Heart right ventricle (tissue), 16 donors: ENCODE data around the gene MVP. TPM values are rescaled to one million over a fixed set of nuclear protein-coding genes. Genes with fewer than 3 reads are reported as not detected.

Experiments
- ATAC-seq, 8 donors: fragments of 200-7000 bp; cut with Tn5 transposase; one replicate each; pipeline ENCODE4 v1.9.1; 2020; ENCODE audit warnings: mild to moderate bottlenecking in 8 of 8, moderate library complexity in 8 of 8, moderate number of reproducible peaks in 1 of 8
- DNase-seq, 2 donors: peaks; one replicate each; pipeline ENCODE4 v3.0.0-alpha.2; 2020
- H3K27ac ChIP-seq, 10 donors: fragments of 200-600 bp; sonication (generic) in 2 of 10; one replicate each; pipeline versions ENCODE4 v1.5.0 to v1.8.0; 2020 to 2022; ENCODE audit warnings: mild to moderate bottlenecking in 3 of 10
- H3K27me3 ChIP-seq, 7 donors: fragments of 200-600 bp; one replicate each; pipeline ENCODE4 v1.8.0; 2021 to 2022; ENCODE audit warnings: mild to moderate bottlenecking in 2 of 7
- H3K36me3 ChIP-seq, 9 donors: fragments of 200-600 bp; sonication (generic) in 1 of 9; one replicate each; pipeline versions ENCODE4 v1.5.0 to v1.8.0; 2020 to 2022; ENCODE audit warnings: mild to moderate bottlenecking in 2 of 9
- H3K4me1 ChIP-seq, 9 donors: fragments of 200-600 bp; sonication (generic) in 1 of 9; one replicate each; pipeline versions ENCODE4 v1.5.0 to v1.8.0; 2020 to 2022; ENCODE audit warnings: mild to moderate bottlenecking in 4 of 9
- H3K4me3 ChIP-seq, 10 donors: fragments of 200-600 bp; sonication (generic) in 2 of 10; one replicate each; pipeline versions ENCODE4 v1.5.0 to v1.8.0; 2020 to 2022; ENCODE audit warnings: mild to moderate bottlenecking in 7 of 10, moderate library complexity in 2 of 10
- H3K9me3 ChIP-seq, 11 donors: fragments of 200-600 bp in 10 of 11; sonication (generic) in 2 of 11; one replicate each; pipeline versions ENCODE4 v1.5.0 to v1.8.0; 2013 to 2022; ENCODE audit warnings: mild to moderate bottlenecking in 2 of 11, control low read depth in 1 of 11, moderate library complexity in 1 of 11
- CTCF ChIP-seq, 9 donors: fragments of 200-600 bp; sonication (generic) in 2 of 9; IDR thresholded peaks; one replicate each; pipeline versions ENCODE4 v1.5.0 to v1.8.0; 2021 to 2022; ENCODE audit warnings: antibody characterized with exemption in 9 of 9, mild to moderate bottlenecking in 5 of 9, moderate library complexity in 1 of 9
- WGBS, 2 donors: extraction: QIAGEN DNeasy Blood & Tissue Kit; methylation state at CpG; one replicate each; pipeline ENCODE4 v1.1.7; 2013; ENCODE audit warnings: inconsistent platforms in 1 of 2; 5-methylcytosine and 5-hydroxymethylcytosine counted together
- intact Hi-C, 10 donors: fragments of 100-400 bp; cut with DNase I; formaldehyde crosslinking; loops; one replicate each; pipeline versions ENCODE4 v1.11.1 to v1.14.2; 2022
- polyA plus RNA-seq, 2 donors: library from polyadenylated mRNA; stranded (reverse); fragments of 200-250 nt; gene quantifications; one replicate each; pipeline ENCODE4 v1.2.3, GENCODE V29; 2013
- total RNA-seq, 10 donors: library from RNA; stranded (reverse); fragmentation: NEBNext Ultra II Directional in 3 of 10; extraction: Animal tissue kit (Norgen Biotek cat#: 25700) in 3 of 10; gene quantifications; one replicate each; pipeline versions ENCODE4 v1.2.1 to v1.2.4, GENCODE V29; 2021 to 2023
- donor health status: Arrhythmogenic right ventricular cardiomyopathy.
- donor health status: ischemic (EF 13 %, LVEDD 7.1; RV severe dilation, severe dysfunction).
- donor health status: healthy with polysubstance abuse.
- donor health status: DM: no; HTN: yes; CAD: no.
- donor health status: DM: no; HTN: no; CAD: no.
- donor health status: ischemic (EF 25% LVEDD 6.9; RV normal size, moderate dysfunction).
- donor health status: ischemic (EF 25% LVEDD 5.7; RV mildly dilated, moderate dysfunction).
- donor health status: healthy.
- donor health status: DM: yes; HTN: yes; CAD: no.
- donor health status: Ischemic cardiomyopathy.
- donor health status: ischemic (EF 35%, LVEDD 5.7; RV mildly dilated, moderate dysfunction).
- donor health status: nonischemic (EF 11% LVEDD 7.7; RV severe dilation, severe dysfunction).
- donor health status: DM: yes; HTN: yes; CAD: no.
- donor health status: PGD.
- donor health status: ischemic (EF 29% LVEDD 5.4; RV normal size, mild dysfunction).
- donor health status: nonischemic (EF 23%, LVEDD 6.1; RV moderate dilation, normal function).

Gene MVP
- total and polyA plus RNA-seq, 12 donors: 24.5 to 122 (median 42.7) TPM

- peak overlapping the region in 8 of 10 donors; percentile 7 to 42 (median 22) for H3K4me3 ChIP-seq
- no peak overlapping the region for H3K27ac ChIP-seq
- DNase-seq (no peak), ATAC-seq (no peak)
- no peak for TF ChIP-seq CTCF (IDR thresholded peaks at IDR 0.05)
- 7 to 8% methylated on average over 44 to 45 of the region's 45 CpGs for WGBS, 2 donors
- no peaks in the 10 kb centered on the region for H3K36me3 ChIP-seq
- H3K4me1 ChIP-seq: peaks cover 0 to 12% (median 0%) of the 10 kb centered on the region in 9 donors
- intact Hi-C loops: no loop called here
- no peaks in the 10 kb centered on the region for H3K9me3 ChIP-seq
- peaks cover 3 to 52% (median 50%) of the 10 kb centered on the region in 7 donors for H3K27me3 ChIP-seq
Measured at GRCh38 chr16:29876594-29877249, 56.5 kb downstream of the MVP start.

GRCh38 chr16:29877266-29877961 lies 57.2 kb downstream of the MVP start:
- Histone ChIP-seq H3K36me3 (no peaks in the 10 kb centered on the region), H3K9me3 (no peaks in the 10 kb centered on the region), H3K4me1 (peaks cover 0 to 12% (median 0%) of the 10 kb centered on the region in 9 donors), H3K27ac (no peak overlapping the region), H3K4me3 (no peak overlapping the region), H3K27me3 (peaks cover 3 to 52% (median 50%) of the 10 kb centered on the region in 7 donors)
- TF ChIP-seq CTCF (IDR thresholded peaks at IDR 0.05): no peak
- no peak for DNase-seq
- 11 to 12% methylated on average over 27 to 28 of the region's 28 CpGs for WGBS, 2 donors
- peak in 2 of 8 donors; percentile 25 to 48 for ATAC-seq
- intact Hi-C loops: no loop called here

- DNase-seq (no peak), ATAC-seq (no peak)
- H3K27ac ChIP-seq: no peak overlapping the region
- H3K27me3 ChIP-seq: peaks cover 3 to 52% (median 50%) of the 10 kb centered on the region in 7 donors
- intact Hi-C loops: no loop called here
- 88 to 89% methylated on average over 14 of the region's 14 CpGs for WGBS, 2 donors
- H3K4me1 ChIP-seq: peaks cover 0 to 12% (median 0%) of the 10 kb centered on the region in 9 donors
- no peaks in the 10 kb centered on the region for H3K9me3 ChIP-seq
- H3K36me3 ChIP-seq: no peaks in the 10 kb centered on the region
- no peak for TF ChIP-seq CTCF (IDR thresholded peaks at IDR 0.05)
- H3K4me3 ChIP-seq: no peak overlapping the region
Measured at GRCh38 chr16:29878172-29878571, 57.9 kb downstream of the MVP start.

GRCh38 chr16:29881050-29881449 lies 60.8 kb downstream of the MVP start:
- Histone ChIP-seq H3K9me3 (no peaks in the 10 kb centered on the region), H3K27me3 (peaks cover 3 to 44% (median 39%) of the 10 kb centered on the region in 7 donors), H3K4me1 (peaks cover 0 to 12% (median 0%) of the 10 kb centered on the region in 9 donors), H3K4me3 (no peak overlapping the region), H3K36me3 (no peaks in the 10 kb centered on the region), H3K27ac (no peak overlapping the region)
- intact Hi-C loops: no loop called here
- no peak for ATAC-seq
- WGBS, 2 donors: 83 to 87% methylated on average over 3 of the region's 3 CpGs
- no peak for DNase-seq
- TF ChIP-seq CTCF (IDR thresholded peaks at IDR 0.05): no peak
